Measurements from ENCODE around the gene ATP5F1B.
A peak's percentile ranks its signal among the peaks of the same experiment; 100 is the strongest.

ATP5F1B gene

DNA sequence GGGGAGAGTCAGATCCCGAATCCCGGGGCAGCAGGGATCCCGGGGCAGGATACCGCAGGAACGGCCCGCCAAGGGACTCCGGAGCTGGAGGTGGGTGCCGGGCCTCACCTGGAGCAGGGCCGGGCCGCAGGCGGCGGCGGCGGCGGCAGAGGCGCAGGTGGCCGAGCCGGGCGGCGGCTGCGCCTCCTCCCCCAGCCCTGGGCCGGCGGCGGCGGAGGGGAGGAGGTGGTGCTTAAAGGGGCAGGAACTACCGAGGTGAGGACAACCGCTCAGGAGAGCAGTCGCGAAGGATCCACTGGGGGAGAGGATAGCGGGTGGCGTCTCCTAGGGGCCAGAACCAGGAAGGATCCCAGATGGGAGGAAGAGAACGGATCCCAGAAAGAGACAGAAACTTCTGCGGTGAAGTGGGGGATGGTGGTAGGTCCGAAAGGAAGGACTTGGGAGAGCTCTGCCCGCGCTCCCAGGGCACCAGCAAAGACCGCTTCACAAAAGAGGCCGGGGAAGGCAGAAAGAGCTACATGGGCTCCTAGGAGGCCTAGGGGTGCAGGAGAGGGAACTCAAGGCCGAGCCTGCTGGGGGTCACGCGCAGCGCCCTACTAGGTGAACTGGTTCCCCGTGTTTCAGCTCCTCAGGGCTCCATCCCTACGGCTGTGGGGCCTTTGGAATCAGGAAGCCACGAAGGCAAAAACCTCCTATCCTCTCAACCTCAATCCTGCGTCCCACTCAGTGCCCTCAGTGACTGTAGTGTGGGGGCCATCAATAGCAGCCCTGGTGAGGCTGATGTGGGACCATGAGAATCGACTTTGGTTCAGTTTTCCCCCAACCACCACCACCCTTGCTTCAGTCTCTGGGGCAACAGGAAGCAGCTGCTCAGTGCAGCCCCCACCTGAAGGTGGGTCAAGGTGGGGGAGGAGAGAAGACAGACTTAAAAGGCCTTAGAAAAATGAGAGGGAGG lies 10.7 kb downstream of the ATP5F1B start:
- H3K4me1 Mint-ChIP-seq (ENCODE audit: low read depth): peaks cover 79% of the 10 kb centered on the region
- H3K36me3 Mint-ChIP-seq (ENCODE audit: low read depth): peaks cover 26% of the 10 kb centered on the region
- peak overlapping the region; percentile 93 for H3K27ac Mint-ChIP-seq

DNA sequence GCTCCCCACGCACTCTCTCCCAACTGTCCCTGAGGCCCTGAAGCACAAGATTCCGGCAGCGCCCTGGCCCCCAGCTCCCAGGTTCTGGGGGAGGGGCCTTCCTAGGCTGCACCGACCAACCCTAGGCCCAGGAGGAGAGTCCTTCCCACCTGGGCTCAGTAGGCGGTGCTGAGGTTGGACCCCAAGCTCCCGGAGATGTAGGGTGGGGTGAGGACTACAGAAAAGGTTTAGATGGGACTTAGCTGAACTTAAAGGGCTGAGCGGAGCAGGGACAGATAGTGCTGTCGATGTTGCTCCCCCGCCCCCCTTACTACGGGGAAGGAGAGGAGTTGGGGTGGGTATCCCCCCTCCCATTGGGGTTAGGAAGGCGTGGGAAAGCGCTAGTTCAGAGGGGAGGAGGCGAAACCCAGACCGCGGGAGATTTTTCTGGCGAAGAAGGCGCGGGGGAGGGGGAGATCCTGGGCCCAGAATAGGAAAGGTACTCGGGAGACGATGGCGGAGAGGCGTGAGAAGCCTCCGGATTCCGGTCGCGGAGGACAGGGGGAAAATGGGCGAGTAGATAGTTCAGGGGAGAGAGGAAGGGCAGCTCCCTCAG lies 11.4 kb downstream of the ATP5F1B start:
- H3K27ac Mint-ChIP-seq: peak overlapping the region; percentile 73
- H3K9me3 Mint-ChIP-seq: no peaks in the 10 kb centered on the region
- no peaks in the 10 kb centered on the region for H3K27me3 Mint-ChIP-seq
- peak overlapping the region; percentile 95 for H3K4me3 Mint-ChIP-seq
- peaks cover 76% of the 10 kb centered on the region for H3K4me1 Mint-ChIP-seq (ENCODE audit: low read depth)
- peaks cover 21% of the 10 kb centered on the region for H3K36me3 Mint-ChIP-seq (ENCODE audit: low read depth)

More for the DNA sequence above, 10.7 kb downstream of the ATP5F1B start:
- Mint-ChIP-seq H3K27me3 (no peaks in the 10 kb centered on the region), H3K4me3 (peak overlapping the region; percentile 95), H3K9me3 (no peaks in the 10 kb centered on the region)

DNA sequence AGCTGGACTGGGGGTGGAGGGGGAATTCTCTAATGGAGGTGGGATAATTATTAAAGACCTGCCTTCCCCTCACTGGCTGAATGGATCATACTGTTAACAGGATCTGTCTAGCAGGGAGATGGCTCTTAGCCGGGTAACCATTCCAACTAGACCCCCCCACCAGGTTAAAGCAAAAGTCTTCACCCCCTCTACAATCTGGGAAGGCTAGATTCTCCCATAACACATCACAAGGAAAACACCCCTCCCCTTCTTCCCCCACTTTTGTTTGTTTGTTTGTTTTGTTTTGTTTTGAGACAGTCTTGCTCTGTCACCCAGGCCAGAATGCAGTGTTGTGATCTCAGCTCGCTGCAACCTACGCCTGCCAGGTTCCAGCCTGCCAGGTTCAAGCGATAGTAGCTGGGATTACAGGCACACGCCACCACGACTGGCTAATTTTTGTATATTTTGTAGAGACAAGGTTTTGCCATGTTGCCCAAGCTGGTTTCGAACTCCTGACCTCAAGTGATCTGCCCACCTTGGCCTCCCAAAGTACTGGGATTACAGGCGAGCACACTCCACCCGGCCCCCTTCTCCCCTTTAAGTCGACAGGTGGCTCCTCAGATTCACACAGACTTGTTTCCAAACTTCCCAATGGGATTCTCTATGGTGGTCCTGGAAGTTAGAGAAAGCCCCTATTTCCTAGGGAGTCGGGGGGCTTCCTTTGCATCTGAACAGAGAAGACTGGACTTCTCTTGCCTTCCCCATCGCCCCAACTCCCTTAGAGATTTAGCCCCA lies 12.1 kb downstream of the ATP5F1B start:
- peak overlapping the region; percentile 9 for H3K27ac Mint-ChIP-seq
- no peaks in the 10 kb centered on the region for H3K9me3 Mint-ChIP-seq
- H3K27me3 Mint-ChIP-seq: no peaks in the 10 kb centered on the region
- H3K4me3 Mint-ChIP-seq: peak overlapping the region; percentile 95
- H3K4me1 Mint-ChIP-seq (ENCODE audit: low read depth): peaks cover 80% of the 10 kb centered on the region
- peaks cover 21% of the 10 kb centered on the region for H3K36me3 Mint-ChIP-seq (ENCODE audit: low read depth)

DNA sequence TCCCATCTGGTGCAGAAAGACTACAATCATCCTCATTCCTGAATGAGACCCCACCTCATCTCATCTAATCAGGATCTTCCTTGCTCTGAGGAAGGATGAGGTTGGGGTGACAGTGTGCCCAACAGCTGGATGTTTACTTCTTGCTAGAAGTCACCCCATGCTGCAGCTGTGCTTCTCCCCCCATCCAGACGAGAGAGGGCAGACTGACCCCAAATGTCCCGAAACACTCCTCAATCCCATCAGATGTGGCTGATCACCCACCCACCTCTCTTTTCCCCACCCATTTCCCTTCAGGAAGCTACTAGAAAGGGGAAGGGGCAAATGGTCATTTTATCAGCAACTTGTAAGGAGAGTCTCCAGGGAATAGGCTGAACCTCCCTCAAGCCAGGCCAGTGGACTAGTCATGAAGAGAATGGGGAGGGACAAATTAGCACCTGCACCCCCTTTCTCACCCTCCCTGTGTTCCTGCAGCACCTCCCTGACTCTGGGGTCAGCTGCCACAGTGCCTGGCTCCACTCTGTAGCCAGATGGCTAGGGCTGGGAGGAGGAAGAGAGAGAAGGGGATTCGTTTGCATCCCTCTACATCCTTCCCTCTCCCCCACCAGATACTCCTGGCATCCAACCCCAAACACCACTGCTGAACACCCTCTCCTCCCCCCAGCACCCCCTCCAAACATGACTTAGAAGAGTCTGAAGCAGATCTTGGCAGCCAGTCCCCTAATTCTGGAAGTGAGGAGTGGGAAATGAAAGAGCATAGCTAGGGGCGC lies 12.9 kb downstream of the ATP5F1B start:
- Mint-ChIP-seq H3K27ac (peak overlapping the region; percentile 77), H3K9me3 (no peaks in the 10 kb centered on the region), H3K36me3 (ENCODE audit: low read depth) (peaks cover 19% of the 10 kb centered on the region), H3K4me3 (peak overlapping the region; percentile 95), H3K4me1 (ENCODE audit: low read depth) (peaks cover 82% of the 10 kb centered on the region), H3K27me3 (no peaks in the 10 kb centered on the region)

DNA sequence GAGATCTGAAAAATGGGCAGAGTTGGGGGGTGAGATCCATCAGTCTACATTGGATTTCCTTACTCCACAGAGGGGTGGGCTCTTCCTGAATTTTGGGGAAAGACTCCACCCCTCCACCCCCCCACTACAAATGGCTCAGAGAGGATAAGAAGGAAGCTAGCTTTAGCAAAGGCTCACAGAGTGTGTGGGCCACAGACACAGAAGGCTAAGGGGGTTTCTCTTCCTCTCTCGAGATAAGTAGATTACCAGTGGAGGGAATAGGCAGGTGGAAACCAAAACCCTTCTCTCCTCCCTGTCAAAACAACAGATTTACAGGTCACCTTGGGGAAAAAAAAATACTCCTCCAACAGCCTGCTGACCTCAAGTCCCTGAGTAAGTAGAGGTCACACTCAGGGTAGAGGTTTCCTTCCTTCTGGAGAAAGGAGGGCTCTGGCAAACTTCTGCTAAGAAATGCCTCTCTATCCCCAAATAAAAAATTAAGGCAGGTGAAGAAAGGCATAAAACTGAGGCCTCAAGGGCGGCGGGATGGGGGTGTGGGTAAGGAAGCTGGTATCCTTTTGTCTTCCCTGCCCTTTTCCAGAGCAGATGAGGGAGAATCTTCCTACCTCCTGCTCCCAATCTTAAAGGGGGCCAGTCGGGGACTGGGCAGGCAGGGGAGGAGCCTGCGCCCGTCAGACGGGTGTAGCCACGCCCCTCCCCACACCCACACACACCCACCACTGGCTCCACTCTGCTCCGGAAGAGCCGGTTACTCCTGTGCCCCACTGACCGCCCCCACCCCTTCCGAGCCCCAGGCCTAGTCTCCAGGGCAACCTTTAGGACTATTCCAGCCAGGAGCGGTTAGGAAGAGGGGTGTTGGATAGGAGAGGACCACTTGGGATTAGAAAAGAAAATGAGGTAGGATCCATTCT lies 13.7 kb downstream of the ATP5F1B start:
- Mint-ChIP-seq H3K27ac (peak overlapping the region; percentile 77), H3K36me3 (ENCODE audit: low read depth) (peaks cover 15% of the 10 kb centered on the region), H3K4me1 (ENCODE audit: low read depth) (peaks cover 78% of the 10 kb centered on the region), H3K27me3 (no peaks in the 10 kb centered on the region), H3K9me3 (no peaks in the 10 kb centered on the region), H3K4me3 (peak overlapping the region; percentile 95)

DNA sequence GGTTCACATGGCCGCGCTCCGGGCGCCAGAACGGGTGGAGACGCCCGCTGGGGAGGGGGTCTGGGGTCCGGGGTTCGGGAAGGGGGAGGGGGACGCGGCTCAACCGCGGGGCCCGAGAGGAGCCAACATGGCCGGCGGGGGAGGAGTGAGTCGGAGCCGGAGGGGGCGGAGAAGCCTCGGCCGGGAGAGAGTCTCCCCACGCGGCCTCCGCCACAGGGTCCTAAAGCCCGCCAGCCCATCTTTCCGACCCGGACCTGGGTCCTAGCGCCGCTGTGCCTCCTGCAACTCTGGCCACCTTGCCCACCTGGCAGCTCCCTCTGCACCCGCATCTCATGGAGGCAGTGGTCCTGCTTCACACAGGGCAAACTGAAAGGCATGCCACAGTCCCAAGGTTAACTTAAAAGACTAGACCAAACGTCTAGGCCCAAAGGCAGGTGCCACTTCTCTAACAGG lies 15.6 kb downstream of the ATP5F1B start, which contains the start of gene BAZ2A:
Gene BAZ2A (minus strand): TSS at position 147 of the 453 bp plus-strand sequence. CDS start 12,796 bp downstream, outside the sequence.
- H3K4me3 Mint-ChIP-seq: peak within 1 kb of the TSS; percentile 98
- peaks cover 30% of the 10 kb centered on the region for H3K36me3 Mint-ChIP-seq (ENCODE audit: low read depth)
- H3K27me3 Mint-ChIP-seq: no peaks in the 10 kb centered on the region
- H3K9me3 Mint-ChIP-seq: no peaks in the 10 kb centered on the region
- H3K4me1 Mint-ChIP-seq (ENCODE audit: low read depth): peaks cover 81% of the 10 kb centered on the region
- peak within 1 kb of the TSS; percentile 94 for H3K27ac Mint-ChIP-seq

DNA sequence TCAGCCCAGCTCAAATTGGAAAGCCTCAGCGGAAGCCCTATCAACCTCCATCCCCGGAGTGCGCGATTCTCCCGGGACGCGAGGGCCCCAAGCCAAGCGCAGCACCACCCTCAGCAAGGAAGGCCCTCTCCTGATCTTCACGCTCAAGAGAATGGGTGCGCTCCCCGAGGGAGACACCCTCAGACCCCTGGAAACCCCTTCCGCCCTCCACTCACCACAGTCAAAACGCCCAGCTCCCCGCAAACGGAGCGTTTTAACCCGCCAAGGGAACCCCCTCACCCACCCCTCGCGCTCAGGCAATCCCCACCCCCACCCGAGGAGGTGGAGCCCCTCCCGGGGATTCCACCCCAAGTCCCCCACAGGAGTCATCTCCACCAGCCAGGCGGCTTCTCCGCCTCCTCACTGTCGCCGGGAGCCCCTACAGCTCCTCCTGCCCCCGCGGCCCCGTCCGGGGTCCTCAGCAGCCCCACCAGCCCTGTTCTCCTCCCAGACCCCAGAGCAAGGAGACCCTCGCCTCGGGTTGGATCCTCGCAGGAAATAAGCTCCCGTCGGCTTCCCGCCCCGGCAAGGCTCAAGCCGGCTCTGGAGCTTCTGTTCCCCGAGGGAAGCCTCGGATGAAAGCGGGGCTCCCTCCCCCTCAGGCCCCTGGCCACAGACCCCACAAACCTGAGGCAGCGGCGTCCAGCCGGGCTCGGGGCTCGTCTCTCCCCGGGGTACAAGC lies 16.2 kb downstream of the ATP5F1B start:
- Mint-ChIP-seq H3K36me3 (ENCODE audit: low read depth) (peaks cover 31% of the 10 kb centered on the region), H3K4me1 (ENCODE audit: low read depth) (peaks cover 79% of the 10 kb centered on the region)

DNA sequence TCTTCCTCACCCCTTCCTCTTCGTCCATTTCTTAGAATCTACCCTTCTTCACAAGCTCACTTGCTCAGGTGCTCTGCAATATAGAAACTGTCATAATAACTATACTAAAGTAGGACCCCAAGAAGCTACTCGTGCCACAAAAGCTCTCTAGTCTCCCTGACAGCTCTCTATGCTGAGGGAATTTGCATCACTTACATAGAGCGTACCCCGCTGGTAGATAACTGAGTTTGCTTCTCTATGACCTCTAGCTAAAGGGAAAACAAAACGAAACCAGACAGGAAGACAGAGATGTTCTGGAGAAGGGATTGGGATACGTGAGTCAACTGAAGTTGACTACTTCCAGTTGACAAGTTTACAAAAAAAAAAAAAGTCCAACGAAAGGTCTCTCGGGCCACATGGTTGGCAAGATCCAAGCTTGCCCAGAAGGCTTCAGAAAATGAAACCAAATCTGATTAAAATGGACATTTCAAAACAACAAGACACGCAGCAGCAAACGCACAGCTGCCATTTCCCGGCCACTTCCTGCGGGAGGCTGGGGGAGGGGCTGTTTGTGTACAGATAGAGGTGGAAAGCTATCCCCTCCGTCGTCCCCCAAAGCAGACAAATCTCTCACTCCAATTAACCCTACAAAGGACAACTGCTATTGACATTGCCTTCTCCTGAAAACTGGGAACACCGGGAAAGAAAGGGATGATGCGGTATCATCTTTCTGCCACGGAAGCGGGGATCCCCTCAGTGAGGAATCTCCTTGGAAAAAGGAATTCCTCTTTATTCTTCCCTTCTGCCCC lies 16.9 kb downstream of the ATP5F1B start:
- Mint-ChIP-seq H3K4me3 (peak overlapping the region; percentile 98), H3K4me1 (ENCODE audit: low read depth) (peaks cover 79% of the 10 kb centered on the region), H3K27me3 (no peaks in the 10 kb centered on the region), H3K36me3 (ENCODE audit: low read depth) (peaks cover 35% of the 10 kb centered on the region), H3K9me3 (no peaks in the 10 kb centered on the region), H3K27ac (peak overlapping the region; percentile 94)

More for the DNA sequence above, 16.2 kb downstream of the ATP5F1B start:
- Mint-ChIP-seq H3K27me3 (no peaks in the 10 kb centered on the region), H3K9me3 (no peaks in the 10 kb centered on the region), H3K4me3 (peak overlapping the region; percentile 98), H3K27ac (peak overlapping the region; percentile 94)

DNA sequence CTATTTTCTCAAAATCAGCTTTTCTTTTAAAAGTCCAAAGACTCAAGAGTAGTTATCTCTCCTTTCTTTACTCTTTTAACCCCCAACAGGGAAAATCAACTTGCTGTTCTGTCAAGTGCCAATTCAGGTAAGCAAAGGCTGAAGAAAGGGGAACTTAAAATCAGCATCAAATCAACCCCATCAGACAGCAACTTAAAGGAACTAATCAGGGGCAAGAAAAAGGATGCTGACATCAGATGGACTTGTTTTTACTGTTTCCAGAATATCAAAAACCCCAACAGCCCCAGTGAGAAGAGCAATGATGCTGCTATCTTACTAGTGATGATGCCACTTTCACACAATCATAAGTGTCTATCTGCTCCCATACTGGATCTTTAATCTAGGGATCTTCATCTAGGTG lies 19.1 kb downstream of the ATP5F1B start:
- no peak overlapping the region for H3K4me3 Mint-ChIP-seq
- H3K36me3 Mint-ChIP-seq (ENCODE audit: low read depth): peaks cover 40% of the 10 kb centered on the region
- no peaks in the 10 kb centered on the region for H3K9me3 Mint-ChIP-seq
- peak overlapping the region; percentile 51 for H3K27ac Mint-ChIP-seq
- no peaks in the 10 kb centered on the region for H3K27me3 Mint-ChIP-seq
- peaks cover 72% of the 10 kb centered on the region for H3K4me1 Mint-ChIP-seq (ENCODE audit: low read depth)

DNA sequence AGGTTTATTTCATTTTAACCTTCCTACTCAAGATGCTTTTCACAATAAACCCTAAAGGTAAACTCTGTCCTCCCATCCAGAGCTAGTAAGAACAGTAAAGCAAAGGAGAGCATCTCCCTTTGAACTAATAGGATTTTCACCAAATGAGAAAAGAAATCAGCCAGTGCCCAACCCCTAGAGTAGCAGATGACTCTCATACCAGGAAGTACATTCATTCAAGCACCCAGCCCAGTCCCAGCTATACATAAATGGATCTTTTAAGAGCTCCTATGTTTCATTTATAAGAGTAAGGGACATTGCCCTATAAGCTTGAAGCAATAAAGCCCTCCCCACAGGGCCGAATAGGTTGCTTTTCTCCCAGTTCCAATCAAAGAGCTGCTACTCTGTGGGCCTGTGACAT lies 23.2 kb downstream of the ATP5F1B start:
- Mint-ChIP-seq H3K27me3 (no peaks in the 10 kb centered on the region), H3K4me3 (no peak overlapping the region), H3K4me1 (ENCODE audit: low read depth) (peaks cover 62% of the 10 kb centered on the region), H3K9me3 (no peaks in the 10 kb centered on the region), H3K36me3 (ENCODE audit: low read depth) (peaks cover 53% of the 10 kb centered on the region), H3K27ac (no peak overlapping the region)

DNA sequence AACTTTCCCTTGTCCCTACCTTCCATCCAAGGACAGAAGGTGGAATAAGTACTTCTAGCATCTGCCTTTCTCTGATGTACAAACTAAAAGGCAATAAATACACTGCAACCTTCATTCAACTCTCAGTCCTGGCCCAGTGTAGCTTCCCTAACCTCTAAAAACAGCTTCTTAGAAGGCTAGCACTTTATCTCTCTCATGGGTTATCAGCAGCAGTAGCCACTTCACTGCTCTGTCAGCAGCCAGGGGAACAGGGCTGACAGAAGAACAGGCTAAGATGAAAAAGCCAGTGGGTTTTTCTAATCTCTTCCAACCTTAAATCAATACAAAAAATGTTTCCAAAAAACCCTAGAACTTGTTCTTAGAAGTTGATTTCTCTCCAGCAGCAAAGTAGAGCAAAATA lies 28.9 kb downstream of the ATP5F1B start:
- H3K27ac Mint-ChIP-seq: no peak overlapping the region
- no peaks in the 10 kb centered on the region for H3K9me3 Mint-ChIP-seq
- no peak overlapping the region for H3K4me3 Mint-ChIP-seq
- H3K4me1 Mint-ChIP-seq (ENCODE audit: low read depth): peaks cover 22% of the 10 kb centered on the region
- H3K27me3 Mint-ChIP-seq: no peaks in the 10 kb centered on the region
- H3K36me3 Mint-ChIP-seq (ENCODE audit: low read depth): peaks cover 77% of the 10 kb centered on the region

DNA sequence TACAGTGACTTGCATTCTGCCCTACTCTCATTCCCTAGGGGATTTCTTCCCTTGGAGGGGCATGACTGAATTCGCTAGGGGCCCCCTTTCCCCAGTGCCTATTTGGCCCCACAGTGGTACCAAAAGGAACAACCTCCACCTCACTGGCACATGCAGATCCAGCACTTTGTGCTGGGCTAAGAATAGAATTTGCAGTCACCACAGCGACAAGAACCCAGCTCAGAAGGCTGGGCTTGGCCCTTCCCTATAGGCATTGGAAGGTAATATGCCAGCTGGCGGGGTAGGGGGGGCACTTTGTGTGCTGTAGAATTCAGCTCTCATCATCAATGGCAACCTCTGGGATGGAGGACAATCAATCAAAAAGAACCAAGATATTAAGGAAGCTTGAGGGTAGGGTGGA lies 29.5 kb downstream of the ATP5F1B start:
- Mint-ChIP-seq H3K4me1 (ENCODE audit: low read depth) (peaks cover 21% of the 10 kb centered on the region), H3K36me3 (ENCODE audit: low read depth) (peaks cover 83% of the 10 kb centered on the region), H3K27me3 (no peaks in the 10 kb centered on the region), H3K9me3 (no peaks in the 10 kb centered on the region), H3K27ac (peak overlapping the region; percentile 61), H3K4me3 (no peak overlapping the region)
